Activated CD4-positive, alpha-beta T cell treated with anti-CD3 and anti-CD28 coated beads, Interleukin-2, amount 50 U/mL, for 1 hour (primary cell): ENCODE data around the gene THSD4.

ENCODE experiments used
- DNase-seq: peaks from one replicate; pipeline ENCODE4 v3.0.0-alpha.2; 2020

THSD4 gene

DNA sequence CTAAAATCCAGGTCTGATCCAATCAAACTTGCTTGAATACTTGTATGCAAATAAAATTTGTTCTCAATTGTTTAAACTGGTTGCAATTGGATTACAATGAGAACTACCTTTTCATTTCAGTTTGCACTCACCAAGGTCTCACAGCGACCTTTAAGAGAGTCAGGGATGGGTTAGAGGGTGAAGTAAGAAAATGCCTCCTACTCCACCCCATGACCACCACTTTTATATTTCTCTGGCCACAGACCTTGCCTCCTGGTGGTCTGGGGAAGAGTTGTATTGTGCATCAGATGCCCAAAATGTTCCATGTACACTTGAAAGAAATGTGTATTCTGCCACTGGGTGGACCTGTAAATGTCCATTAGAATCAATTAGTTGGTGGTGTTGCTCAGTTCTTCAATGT, 16.4 kb upstream of the THSD4 start:
- DNase-seq: no peak

DNA sequence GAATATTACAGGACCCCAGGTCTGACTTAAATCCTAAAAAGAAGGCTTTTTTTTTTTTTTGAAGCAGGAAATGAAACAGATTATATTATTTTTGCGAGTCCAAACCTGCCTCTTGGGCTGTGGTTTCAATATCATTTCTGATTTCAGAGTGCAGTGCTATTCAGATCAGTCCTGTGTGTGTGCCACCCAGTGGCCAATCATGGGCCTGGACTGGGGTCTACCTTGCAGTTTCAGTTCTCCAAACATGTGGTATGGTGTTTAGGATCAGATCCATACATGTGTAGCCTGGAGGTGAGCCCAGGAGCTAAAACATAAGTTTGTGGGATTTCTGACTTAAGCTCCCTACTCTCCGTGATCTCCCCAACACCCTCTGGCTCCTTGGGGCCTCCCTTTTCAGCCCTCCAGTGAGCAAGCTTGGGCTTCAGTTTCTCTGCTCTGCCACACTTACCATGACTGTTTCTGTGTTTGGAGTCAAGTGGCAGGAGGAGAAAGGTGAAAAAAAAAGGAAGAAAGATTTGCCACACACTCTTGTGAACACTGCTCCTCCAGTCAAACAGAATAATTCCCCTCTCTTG, 12.1 kb upstream of the THSD4 start:
- DNase-seq: no peak

DNA sequence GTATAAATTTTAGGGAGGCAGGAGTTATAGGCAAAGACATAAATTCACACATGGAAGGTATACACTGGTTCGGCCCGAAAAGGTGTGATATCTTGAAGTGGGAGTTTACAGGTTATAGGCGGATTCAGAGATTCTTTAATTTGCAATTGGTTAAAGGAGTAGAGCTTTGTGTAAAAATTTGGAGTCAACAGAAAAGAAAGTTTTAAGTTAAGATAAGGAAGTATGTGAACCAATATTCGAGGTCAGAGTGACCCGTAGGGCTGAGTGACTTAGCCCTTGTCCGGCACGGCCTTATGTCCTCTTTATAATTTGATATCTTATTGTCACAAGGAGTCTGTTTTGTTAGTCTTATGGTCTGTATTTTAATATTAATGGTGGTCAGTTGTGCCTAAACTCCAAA, 10.6 kb upstream of the THSD4 start:
- DNase-seq: no peak

DNA sequence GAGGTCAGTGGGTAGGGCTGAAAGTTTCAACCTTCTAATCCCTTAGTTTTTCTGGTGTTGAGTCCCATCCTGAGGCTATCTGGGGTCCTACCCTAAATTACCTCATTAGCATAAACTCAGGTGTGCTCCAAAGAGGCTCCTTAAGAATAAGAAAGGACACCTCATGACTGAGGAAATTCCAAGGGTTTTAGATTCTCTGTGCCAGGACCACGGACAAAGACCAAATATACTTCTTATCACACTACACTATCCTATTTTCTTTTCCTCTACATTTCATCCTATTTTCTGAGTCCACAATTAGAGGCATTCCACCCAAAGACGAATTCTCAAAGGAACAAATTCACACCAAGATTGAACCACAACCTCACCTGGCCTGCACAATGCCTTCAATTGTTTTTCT, 9.8 kb upstream of the THSD4 start:
- no peak for DNase-seq

DNA sequence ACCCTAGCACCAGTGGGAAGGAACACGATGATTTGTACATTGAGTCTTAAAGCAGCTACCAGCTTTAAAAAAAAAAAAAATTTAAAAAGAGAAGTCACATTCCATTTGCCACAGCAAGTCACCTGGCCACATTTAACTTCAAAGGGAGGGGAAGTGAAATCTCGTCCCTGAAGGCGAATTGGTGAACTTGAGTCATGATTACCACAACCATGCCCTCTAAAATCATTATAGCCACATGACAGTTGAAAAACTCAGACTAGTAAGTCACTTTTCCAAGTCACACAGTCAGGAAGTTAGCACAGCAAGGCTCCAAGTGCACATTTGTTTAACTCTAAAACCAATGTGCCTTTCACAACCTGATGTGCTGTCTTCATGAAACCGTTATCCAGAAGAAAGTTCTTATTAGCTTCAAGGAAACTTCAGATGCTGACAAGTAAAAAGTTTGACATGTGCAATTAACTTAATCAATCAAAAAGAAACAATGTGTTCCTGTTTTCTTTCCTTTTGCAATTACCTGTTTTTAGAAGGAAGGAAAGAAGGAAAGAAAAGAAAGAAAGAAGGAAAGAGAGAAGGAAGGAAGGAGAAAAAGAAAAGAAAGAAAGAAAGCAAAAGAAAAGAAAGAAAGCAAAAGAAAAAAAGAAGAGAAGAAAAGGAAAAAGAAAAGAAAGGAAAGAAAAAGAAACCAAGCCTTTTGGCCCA, 8.3 kb upstream of the THSD4 start:
- no peak for DNase-seq

DNA sequence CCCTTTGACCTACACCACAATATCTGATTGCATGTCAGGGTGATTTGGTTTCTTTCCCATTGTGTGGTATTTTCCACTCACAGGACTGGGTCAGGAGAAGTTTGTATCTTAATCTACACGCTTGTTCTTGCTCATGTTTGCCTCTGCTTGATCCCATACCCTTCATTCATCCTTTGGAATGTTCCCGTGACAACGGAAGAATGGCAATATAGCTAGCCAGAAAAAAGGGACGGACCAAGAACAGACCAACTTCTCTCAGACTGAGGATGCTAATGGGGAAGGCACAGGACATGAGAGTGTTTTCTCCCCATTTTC, 7.8 kb upstream of the THSD4 start:
- no peak for DNase-seq

DNA sequence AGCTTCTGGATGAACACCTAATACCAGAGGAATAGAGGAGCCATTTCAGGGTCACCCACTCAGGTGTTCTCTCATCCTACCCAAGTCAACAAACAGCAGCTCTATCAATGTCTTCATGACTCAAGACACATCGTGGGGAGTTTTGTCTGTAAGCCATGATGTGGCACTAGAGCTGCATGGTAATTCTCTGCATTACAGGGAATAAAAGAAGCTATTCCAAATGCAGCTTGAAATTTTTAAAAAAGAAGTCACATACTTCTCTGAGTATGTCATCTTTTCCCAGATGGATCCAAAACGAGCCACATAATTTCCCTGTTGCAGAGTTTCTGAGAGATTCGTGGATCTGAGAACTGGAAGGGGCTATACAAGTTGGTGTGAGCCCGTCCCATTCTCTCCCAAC, 6.1 kb upstream of the THSD4 start:
- DNase-seq: no peak

DNA sequence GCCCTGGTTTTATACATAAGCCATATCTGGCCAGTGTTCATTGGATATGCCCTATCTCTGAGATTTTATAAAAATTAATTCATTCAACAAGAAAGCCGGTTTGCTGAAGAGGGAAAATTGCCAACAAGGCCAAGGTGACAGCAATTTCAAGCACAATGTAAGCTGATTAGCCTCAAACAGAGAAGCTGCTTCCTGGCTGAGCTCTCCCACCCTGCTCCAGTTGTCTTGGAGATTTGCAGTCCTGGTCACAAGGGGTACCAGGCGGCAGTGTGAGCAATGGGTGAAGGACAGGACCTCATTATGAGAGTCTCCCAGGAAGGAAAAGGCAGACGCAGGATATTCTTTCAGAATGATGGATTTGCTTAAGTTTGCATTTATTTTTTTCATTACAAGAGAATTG, 5.4 kb upstream of the THSD4 start:
- no peak for DNase-seq

DNA sequence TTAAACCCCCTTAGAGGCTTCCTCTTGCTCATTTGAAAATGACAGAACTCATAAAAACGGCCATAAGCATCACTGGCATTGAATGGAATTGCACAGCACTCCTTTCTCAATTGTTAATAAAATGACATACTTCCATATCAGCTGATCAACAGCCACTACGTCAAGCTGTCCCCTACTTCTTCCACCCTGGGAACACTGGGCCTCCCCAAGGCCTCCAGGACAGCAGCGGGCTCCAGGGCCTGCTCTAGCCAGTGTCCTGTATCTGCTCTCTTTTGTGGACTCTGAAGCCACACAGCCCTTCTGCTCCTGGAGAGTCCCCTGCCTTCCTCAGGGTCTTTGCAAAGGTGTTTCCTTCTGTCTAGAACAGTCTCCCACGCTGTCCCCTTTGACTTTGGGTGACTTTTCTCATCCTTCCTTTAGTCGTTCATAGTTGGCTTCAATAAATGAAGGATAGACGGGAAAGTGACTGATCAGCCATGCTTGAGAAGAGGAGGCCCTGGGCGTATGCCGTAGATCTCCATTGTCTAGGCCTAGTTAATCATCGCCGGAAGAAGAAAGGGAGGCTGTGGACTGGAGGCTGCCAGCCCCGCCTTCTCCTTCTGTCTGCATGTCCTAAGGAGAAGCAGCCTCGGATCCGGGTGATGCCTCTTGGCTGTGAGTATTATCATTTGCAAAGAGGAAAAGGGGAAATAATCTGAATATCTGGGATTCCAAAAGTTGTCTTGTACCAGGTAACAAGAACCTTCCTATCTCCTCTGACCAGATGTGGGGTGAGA, 4.7 kb upstream of the THSD4 start:
- no peak for DNase-seq

DNA sequence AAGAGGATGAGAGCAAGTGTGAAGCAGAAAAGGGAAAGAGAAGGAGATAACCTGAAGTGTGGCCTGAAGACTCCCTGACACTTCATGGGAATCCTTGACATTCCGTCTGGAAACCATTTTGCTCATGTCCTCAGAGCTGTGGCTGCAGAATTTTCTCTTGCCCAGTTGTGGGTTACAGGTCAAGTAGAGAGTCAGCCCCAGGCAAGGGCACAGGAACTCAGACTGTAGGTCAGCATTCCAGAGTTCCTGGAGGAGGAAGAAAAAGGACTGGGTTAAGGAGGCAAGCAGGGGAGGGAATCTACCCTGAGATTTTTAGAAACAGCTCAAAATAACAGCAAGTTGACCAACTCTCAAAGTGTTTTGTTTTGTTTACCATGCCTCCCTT, 4.1 kb upstream of the THSD4 start:
- DNase-seq: no peak

DNA sequence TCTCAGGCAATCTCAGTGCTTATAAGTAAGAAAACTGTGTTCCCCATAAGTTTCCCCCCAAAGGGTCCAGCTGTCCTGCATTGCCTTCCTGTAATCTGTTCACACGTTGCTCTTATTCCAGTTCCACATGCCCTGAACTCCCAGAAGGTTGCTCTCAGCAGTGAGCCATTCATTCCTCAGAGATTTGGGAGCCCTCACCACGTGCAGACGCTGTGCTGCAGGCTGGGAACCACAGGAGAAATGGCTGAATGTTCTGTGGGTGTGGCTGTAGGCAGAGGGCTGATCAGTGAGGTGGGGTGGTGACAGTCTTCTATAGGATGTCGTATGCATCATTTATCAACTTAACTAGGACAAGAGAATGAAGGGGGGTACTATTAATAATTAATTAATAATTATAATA, 3.3 kb upstream of the THSD4 start:
- DNase-seq: no peak

DNA sequence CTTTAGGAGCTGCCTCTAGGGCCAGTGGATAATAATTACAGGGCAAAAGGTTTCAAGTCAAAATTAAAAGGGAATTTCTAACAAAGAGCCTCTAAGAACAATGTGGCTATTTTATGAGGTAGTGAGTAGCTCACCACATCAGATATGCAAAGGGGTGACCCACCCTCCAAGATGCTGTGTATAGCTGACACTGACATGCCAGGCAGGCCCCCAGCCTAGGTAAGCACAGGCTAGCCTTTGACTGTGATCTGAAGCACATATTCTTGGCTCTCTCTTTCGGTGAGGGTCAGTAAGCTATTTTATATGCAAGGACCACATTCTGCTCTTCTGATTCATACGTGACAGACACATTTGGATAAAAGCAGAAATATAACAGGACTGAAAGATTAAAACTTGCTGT, 2.8 kb upstream of the THSD4 start:
- DNase-seq: no peak

DNA sequence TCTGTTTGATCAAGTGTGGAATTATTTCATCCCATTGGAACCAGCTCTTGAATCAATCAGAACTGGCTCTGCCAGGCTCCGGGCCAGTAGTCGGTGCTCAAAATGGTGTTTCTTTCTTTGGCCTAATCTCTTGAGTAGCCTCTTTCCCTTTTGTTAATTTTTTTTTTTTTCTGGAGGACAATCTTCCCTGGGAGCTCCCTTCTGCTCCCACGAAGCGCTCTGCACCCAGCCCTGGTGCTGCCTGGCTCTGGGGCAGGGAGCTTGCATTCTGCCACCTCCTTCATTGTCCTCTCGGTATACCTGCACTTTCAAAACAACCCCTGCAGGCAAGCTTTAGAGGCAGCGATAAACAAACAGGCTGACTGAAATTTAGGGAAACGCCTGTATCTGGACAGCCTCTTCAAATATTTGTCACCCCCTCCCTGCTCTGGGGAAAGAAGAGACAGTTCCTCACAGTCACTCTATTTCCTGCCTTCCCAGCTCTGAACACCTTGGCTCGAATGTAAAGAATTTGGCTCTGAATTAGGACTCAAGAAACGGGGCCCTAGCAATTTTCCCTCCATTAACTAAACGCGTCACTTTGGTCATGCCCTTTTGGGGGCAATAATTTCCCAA, 1.1 kb upstream of the THSD4 start:
- no peak for DNase-seq

DNA sequence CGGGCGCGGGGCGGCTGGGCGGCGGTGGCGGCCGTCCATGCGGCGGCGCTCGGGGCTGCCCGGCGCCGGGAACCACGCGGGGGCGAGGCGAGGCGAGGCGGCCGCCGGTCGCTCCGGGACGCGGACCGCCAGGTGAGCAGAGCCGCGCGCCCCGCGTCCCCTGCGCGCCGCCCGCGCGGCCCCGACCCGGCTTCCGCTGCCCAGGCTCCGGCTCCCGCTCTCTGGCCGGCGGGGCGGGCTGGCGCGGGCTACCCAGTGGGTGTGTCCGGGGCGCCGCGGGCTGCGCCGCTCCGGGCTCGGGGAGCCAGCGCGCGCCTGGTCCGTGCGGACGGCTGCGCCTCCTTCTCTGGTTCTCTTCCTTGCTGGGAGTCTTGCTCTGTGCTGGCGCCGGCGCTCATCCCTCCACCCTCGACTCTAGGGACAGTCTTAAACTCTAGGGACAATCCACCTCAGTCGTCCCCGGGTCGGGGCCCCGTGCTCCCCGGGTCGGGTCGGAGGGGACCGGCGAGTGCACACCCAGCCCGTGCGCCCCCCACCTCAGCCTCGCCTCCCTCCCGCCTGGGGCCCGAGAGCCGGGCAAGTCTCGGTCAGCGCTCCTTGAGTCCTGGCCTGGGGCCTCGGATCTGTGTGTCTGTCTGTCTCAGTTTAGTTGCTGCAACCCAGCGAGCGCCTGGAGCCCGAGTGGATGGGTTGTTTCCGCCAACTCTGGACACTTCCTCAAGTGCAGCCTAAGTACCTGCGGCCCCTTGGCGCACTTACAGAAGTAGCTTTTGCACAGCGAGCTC, 488 bp downstream of the THSD4 start:
- no peak for DNase-seq

DNA sequence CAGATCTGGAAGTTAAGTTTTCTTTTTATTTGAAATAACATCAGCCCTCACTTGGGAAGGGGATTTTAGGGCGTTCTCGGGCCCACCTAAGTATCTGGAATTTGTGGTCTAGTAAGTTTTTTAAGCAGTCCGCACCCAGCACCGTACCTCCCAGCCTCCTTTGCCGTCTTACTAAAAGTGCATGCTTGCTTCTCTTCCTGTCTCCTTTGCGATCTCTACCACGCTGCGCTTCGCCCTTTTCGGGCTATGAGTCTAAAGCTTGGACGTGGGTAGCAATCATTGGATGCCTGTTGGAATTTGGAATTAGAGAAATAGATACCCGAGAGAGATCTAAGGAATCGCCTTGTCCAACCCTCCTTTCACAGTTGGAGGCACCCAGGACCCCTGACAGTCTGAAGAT, 1.1 kb downstream of the THSD4 start:
- no peak for DNase-seq

DNA sequence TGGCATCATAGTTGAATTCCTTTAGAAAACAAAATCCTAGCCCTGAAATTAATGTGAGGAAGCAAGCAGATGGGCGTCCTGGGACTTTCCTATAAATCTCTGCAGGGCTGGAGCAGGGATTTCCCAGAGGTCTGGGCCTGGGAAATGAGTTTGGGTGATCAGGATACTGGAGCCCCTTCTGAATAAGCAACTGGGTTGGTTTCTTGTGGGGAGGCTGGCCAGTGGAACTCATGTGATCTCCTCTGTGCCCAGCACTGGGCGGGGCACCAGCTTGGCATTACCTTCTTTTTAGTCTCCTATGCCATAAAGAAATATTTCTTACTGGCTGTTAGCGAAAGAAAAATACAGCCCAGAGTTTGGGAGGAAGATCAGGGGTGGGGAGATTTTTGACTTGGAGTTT, 1.7 kb downstream of the THSD4 start:
- no peak for DNase-seq

DNA sequence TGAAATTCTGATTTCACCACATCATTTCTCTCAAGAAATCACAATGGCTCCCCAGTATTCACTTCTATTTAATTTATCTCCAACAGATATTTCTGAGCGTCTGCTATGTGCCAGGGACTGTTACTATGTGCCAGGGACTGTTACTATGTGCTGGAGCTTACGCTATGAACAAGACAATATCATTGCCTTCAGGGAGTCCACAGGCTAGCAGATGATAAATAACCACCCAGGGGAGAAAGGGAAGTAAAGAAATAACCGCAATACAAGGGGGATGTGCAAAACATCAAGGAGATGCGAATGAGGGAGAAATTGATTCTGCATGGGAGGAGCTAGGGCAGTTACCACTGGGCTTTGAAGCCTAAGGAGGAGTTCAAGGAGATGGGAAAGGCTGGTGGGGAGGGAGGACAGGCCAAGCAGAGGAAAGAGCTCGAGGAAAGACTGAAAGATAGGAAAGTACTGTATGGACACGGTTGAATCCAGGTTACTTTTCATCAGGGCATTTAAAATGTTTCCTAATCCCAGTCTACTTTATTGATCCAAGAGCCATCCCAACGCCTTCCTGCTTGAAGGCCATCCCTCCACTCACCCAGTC, 2.5 kb downstream of the THSD4 start:
- DNase-seq: no peak

DNA sequence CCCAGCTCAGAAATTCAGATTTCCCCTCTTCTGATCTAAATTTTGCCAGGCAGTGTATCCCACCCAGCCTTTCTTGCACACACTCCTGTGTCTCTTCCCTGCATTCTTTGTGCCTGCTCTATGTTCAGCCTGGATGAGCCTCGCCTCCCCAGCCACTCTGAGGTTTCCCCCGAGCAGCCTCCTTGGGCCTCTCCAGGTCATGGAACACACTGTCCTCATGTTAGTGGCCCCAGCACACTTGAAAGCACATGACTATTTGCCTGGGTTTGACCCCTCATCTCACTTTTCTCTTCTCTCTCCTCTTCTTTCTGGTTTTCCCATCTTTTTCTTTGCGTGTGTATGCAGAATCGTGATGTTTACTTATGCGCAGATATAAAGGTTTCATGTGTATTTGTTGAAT, 3.1 kb downstream of the THSD4 start:
- DNase-seq: no peak

DNA sequence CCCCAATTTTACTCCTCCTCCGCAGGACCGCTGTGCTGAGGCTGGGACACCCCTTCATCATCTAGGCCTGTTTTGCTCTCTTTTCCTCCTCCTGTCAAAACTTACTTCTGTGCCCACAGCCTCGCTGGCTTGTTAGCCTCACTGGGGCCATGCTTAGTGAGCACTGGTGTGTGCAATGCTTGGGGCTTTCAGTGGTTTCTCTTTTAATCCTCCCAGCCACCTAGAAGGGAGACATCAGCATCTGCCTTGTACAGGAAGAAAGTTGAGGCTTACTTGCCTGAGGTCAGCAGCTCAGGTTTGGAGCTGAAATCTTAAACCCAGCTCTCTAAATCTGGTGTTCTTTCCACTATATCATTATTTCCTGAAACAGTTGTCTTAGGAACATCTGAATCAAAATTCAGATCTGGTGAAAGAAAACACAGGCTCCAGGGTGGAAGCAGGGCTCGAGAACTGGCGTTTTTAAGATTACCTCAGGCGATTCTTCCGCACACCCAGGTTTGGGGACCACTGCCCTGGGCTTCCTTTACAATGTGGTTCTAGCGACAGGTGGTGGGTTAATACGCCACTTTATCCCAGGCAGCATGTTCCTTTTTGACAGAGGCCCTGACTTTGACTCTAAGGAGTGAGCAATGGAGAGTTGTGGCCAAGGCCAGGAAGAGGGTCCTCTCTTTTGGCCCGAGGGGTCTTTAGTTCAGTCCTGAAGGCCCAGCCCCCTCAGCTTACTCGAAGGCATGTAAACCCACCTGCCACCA, 3.8 kb downstream of the THSD4 start:
- DNase-seq: no peak

DNA sequence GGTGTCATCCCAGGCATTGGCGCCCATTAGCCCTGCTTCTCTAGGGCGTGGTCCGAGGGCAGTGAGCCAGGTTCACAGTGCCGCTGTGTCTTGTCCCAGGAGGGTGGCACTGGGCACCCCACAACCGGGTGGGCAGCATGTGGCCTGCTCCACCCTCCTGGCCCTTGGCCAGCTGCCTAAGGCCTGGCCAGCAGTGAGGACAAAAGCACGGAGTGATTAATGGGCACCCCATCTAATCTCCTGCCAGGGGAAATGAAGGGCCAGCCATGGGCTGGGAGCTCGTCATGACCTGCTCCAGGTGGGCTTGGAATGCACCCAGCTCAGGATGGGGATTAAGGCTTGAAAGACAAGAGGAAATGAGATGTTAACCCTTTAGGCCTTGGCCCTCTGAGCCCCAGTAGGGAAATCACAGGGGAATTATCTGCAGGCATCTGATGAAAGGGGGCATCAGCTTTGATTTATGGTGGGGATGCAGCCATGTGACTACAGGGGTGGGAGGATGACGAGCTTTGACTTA, 5.2 kb downstream of the THSD4 start:
- DNase-seq: no peak

DNA sequence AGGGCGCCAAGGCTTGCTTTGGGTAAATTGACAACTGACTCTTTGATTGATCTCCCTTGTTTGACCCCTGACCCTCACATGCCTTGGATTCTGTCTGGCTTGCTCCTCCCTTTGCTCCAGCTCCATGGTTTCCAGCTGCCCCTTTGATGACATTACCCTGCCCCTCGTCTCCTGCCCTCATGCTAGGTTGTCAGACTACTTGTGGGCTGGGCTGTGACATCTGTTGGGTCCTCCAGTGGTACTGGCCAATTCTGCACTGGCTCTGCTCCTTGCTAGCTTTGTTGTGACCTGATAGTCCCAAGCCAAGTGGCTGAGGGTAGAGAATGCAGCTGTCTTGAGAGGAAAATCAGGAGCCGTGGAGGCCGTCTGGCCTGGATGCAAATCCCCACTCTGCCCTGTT, 6.2 kb downstream of the THSD4 start:
- DNase-seq: no peak
